C4-2B (cell line): ENCODE data around the gene ZFP1.

ENCODE experiments used
- H3K27ac ChIP-seq: fragments of 450-650 bp; 2 replicates; pipeline ENCODE4 v1.5.1; 2017
- CTCF ChIP-seq: fragments of 450-650 bp; conservative IDR thresholded peaks from 2 replicates; pipeline ENCODE4 v1.5.1; 2017; ENCODE audit warnings: mild to moderate bottlenecking
- ZFX ChIP-seq: fragments of 450-650 bp; IDR thresholded peaks from 2 replicates; pipeline ENCODE4 v1.6.1; 2017

ZFP1 gene

GRCh38 chr16:75172578-75172977 is 24.3 kb downstream of the ZFP1 start:
- no peak overlapping the region for H3K27ac ChIP-seq
- TF ChIP-seq ZFX (no peak), CTCF (no peak)

GRCh38 chr16:75175074-75175473 is 26.8 kb downstream of the ZFP1 start:
- TF ChIP-seq CTCF (no peak), ZFX (no peak)
- no peak overlapping the region for H3K27ac ChIP-seq

GRCh38 chr16:75176926-75177325 is 28.6 kb downstream of the ZFP1 start:
- no peak overlapping the region for H3K27ac ChIP-seq
- TF ChIP-seq ZFX = no peak
- TF ChIP-seq CTCF = no peak

- no peak overlapping the region for H3K27ac ChIP-seq
- no peak for TF ChIP-seq ZFX
- TF ChIP-seq CTCF = no peak
Measured at GRCh38 chr16:75179208-75179607, 30.9 kb downstream of the ZFP1 start.

- no peak overlapping the region for H3K27ac ChIP-seq
- TF ChIP-seq CTCF (no peak), ZFX (no peak)
Measured at GRCh38 chr16:75181630-75182029, 33.3 kb downstream of the ZFP1 start.

GRCh38 chr16:75188832-75189477 is 40.6 kb downstream of the ZFP1 start:
- TF ChIP-seq ZFX = no peak
- TF ChIP-seq CTCF = no peak

GRCh38 chr16:75189638-75190245 is 41.4 kb downstream of the ZFP1 start:
- TF ChIP-seq CTCF = no peak
- no peak for TF ChIP-seq ZFX
- H3K27ac ChIP-seq = no peak overlapping the region; the same call in 1 of the 2 replicates

More at GRCh38 chr16:75188832-75189477, 40.6 kb downstream of the ZFP1 start:
- peak overlapping the region; percentile 3; the same call in 1 of the 2 replicates for H3K27ac ChIP-seq
